Activated naive CD4-positive, alpha-beta T cell treated with anti-CD3 and anti-CD28 coated beads, Interleukin-2, amount 50 U/mL, for 24 hours (primary cell): ENCODE results near the gene SLC35E3.
A peak's percentile ranks its signal among the peaks of the same experiment; 100 is the strongest.

ENCODE experiments used
- H3K27ac Mint-ChIP-seq: one replicate; pipeline ENCODE4 v1.8.0; 2021; ENCODE audit warnings: mild to moderate bottlenecking, mixed read lengths
- H3K27me3 Mint-ChIP-seq: one replicate; pipeline ENCODE4 v1.8.0; 2021; ENCODE audit warnings: mixed read lengths
- H3K36me3 Mint-ChIP-seq: one replicate; pipeline ENCODE4 v1.8.0; 2021; ENCODE audit warnings: mixed read lengths
- H3K4me1 Mint-ChIP-seq: one replicate; pipeline ENCODE4 v1.8.0; 2021; ENCODE audit warnings: mixed read lengths
- H3K4me3 Mint-ChIP-seq: one replicate; pipeline ENCODE4 v1.8.0; 2021; ENCODE audit warnings: mild to moderate bottlenecking, mixed read lengths
- H3K9me3 Mint-ChIP-seq: one replicate; pipeline ENCODE4 v1.8.0; 2021; ENCODE audit warnings: mixed read lengths

SLC35E3 gene

DNA sequence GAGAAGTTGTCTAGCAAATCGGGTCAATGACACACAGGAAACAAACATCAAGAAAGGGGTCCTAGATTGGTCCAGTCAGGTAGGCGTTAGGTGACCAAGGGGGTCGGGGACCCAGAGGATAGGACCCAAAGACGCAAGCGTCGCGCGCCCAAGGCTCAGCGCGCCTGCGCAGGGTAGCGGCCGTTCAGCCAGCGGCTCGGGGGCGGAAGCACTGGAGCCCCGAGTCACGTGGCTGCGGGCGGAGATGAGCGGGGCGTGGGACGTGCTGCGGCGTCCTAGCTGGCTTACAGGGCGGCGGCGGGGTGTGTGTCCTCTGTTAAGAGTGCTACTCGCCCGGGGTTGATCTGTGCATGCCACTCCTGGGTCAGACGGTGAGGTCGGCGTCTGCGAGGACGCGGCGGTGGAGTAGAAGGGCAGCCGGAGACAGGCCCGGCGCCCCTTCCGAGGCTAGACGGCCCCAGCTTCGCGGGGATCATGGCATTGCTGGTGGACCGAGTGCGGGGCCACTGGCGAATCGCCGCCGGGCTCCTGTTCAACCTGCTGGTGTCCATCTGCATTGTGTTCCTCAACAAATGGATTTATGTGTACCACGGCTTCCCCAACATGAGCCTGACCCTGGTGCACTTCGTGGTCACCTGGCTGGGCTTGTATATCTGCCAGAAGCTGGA, at the start of gene SLC35E3:
Gene SLC35E3 (plus strand): TSS at position 273 of the 668 bp plus-strand sequence. CDS start 202 bp downstream, at position 475.
- H3K4me1 Mint-ChIP-seq: peaks cover 50% of the 10 kb centered on the region
- H3K27ac Mint-ChIP-seq: peak within 1 kb of the TSS; percentile 87
- peaks cover 2% of the 10 kb centered on the region for H3K36me3 Mint-ChIP-seq
- no peaks in the 10 kb centered on the region for H3K9me3 Mint-ChIP-seq
- H3K27me3 Mint-ChIP-seq: no peaks in the 10 kb centered on the region
- H3K4me3 Mint-ChIP-seq: peak within 1 kb of the TSS; percentile 95

DNA sequence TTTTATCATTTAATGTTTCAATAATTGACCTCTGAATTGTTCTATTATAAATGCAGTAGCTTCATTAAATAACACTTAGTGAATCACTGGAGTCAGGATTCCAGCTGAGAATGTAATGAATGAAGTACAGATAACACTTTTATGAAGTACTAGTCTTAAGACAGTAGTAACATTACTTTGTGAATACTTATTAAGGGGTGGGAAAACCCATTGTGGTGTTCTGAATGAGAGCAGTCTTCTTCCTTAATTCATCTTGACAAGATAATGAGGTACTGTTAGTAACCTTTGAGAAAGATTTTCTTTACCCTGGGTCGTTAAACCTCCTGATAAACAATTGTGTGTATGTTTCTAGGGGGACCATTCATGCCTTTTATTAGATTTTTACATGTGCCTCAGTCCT, 46.5 kb upstream of the SLC35E3 start:
- no peaks in the 10 kb centered on the region for H3K27me3 Mint-ChIP-seq
- H3K4me1 Mint-ChIP-seq: no peaks in the 10 kb centered on the region
- H3K9me3 Mint-ChIP-seq: no peaks in the 10 kb centered on the region
- H3K36me3 Mint-ChIP-seq: peaks cover 28% of the 10 kb centered on the region
- no peak overlapping the region for H3K27ac Mint-ChIP-seq
- no peak overlapping the region for H3K4me3 Mint-ChIP-seq

DNA sequence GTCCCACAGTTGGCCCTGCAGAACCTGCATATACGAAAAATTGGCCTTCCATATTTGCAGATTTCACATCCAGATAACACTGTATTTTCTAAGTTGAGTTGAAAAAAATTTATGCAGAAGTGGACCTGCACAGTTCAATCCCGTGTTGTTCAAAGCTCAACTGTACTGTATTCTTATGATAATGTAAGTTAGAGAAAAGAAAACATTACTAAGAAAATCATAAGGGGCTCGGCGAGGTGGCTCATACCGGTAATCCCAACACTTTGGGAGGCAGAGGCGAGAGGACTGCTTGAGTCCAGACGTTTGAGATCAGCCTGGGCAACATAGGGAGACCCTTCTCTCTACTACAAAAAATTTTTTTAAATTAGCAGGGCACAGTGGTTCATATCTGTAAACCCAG, 18.2 kb upstream of the SLC35E3 start:
- Mint-ChIP-seq H3K27ac (no peak overlapping the region), H3K9me3 (no peaks in the 10 kb centered on the region), H3K4me3 (no peak overlapping the region), H3K36me3 (peaks cover 23% of the 10 kb centered on the region), H3K4me1 (no peaks in the 10 kb centered on the region), H3K27me3 (no peaks in the 10 kb centered on the region)

GRCh38 chr12:68733661-68734071, 12.3 kb upstream of the SLC35E3 start:
- H3K36me3 Mint-ChIP-seq: peaks cover 12% of the 10 kb centered on the region

DNA sequence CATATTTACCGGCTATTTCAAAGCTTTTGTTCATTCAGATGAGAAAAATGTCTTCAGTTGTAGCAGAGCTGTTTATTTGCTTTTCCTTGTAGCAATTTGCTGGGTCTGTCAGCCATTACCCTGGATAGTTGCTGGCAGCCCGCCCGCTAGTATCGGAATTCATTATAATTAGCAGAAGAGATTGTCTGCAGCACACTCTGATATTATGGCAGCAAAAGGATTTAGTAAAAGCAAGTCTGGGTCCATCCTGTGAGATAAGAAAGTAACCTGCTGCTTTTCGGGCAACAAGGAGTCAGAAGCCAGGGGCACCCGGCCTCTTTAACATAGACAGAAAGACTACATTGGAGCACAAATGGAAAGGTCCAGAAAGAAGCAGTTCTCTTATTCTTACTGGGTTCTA, 6.1 kb upstream of the SLC35E3 start:
- Mint-ChIP-seq H3K27me3 (no peaks in the 10 kb centered on the region), H3K36me3 (peaks cover 15% of the 10 kb centered on the region)

More at GRCh38 chr12:68733661-68734071, 12.3 kb upstream of the SLC35E3 start:
- Mint-ChIP-seq H3K27ac (no peak overlapping the region), H3K27me3 (no peaks in the 10 kb centered on the region), H3K4me1 (no peaks in the 10 kb centered on the region), H3K4me3 (no peak overlapping the region), H3K9me3 (no peaks in the 10 kb centered on the region)

DNA sequence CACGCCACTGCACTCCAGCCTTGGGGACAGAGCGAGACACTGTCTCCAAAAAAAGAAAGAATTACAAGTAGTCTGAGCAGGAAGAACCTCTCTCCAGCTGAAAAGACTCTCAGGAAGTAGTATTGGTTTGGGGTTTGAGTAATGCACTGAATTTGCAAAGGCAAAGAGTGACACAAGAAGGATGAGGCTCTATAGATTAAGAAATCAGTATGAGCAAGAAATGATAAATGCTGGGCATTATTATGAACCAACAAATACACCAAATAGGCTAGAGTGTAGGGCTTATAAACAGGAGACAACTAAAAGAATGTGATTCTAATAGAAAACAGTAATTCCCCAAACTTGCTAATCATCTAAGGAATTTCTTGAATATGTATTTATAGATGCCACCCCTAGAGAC, 2.6 kb upstream of the SLC35E3 start:
- peaks cover 30% of the 10 kb centered on the region for H3K4me1 Mint-ChIP-seq
- peaks cover 11% of the 10 kb centered on the region for H3K36me3 Mint-ChIP-seq
- no peak overlapping the region for H3K4me3 Mint-ChIP-seq
- no peaks in the 10 kb centered on the region for H3K27me3 Mint-ChIP-seq
- H3K27ac Mint-ChIP-seq: no peak overlapping the region
- no peaks in the 10 kb centered on the region for H3K9me3 Mint-ChIP-seq

More for the DNA sequence above, 6.1 kb upstream of the SLC35E3 start:
- Mint-ChIP-seq H3K9me3 (no peaks in the 10 kb centered on the region), H3K4me3 (no peak overlapping the region), H3K4me1 (peaks cover 5% of the 10 kb centered on the region), H3K27ac (no peak overlapping the region)

- Mint-ChIP-seq H3K36me3 (peaks cover 3% of the 10 kb centered on the region), H3K27ac (peak overlapping the region; percentile 87), H3K9me3 (no peaks in the 10 kb centered on the region), H3K4me1 (peaks cover 50% of the 10 kb centered on the region), H3K4me3 (peak overlapping the region; percentile 95), H3K27me3 (no peaks in the 10 kb centered on the region)
Observed at GRCh38 chr12:68745376-68745903, 536 bp upstream of the SLC35E3 start.

DNA sequence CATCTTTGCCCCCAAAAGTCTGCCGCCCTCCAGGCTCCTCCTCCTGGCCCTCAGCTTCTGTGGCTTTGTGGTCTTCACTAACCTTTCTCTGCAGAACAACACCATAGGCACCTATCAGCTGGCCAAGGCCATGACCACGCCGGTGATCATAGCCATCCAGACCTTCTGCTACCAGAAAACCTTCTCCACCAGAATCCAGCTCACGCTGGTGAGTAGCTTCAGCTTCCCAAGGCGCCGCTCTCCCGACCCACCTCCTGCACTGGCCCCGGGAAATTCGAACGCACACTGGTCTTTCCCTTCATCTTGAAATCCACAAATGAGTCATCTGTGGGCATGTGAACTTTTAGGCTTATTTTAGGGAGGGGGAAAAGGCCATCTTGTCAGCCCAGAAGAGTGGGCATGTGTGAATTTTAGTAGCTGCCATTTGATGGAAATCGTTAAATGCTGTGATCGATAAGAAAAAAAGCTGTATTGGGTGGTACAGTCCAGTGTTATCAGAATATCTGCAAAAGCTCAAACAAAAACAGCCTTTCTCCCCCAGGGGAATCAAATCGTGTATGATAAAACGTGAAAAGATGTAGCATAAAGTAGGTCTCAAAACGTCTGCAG, 700 bp downstream of the SLC35E3 start:
- H3K4me1 Mint-ChIP-seq: peaks cover 50% of the 10 kb centered on the region
- peak overlapping the region; percentile 53 for H3K27ac Mint-ChIP-seq
- peak overlapping the region; percentile 95 for H3K4me3 Mint-ChIP-seq
- H3K36me3 Mint-ChIP-seq: peaks cover 2% of the 10 kb centered on the region
- no peaks in the 10 kb centered on the region for H3K27me3 Mint-ChIP-seq
- H3K9me3 Mint-ChIP-seq: no peaks in the 10 kb centered on the region

GRCh38 chr12:68749443-68749842, 3.5 kb downstream of the SLC35E3 start:
- Mint-ChIP-seq H3K27me3 (no peaks in the 10 kb centered on the region), H3K4me3 (no peak overlapping the region), H3K4me1 (peaks cover 45% of the 10 kb centered on the region), H3K9me3 (no peaks in the 10 kb centered on the region), H3K36me3 (peaks cover 8% of the 10 kb centered on the region), H3K27ac (no peak overlapping the region)

DNA sequence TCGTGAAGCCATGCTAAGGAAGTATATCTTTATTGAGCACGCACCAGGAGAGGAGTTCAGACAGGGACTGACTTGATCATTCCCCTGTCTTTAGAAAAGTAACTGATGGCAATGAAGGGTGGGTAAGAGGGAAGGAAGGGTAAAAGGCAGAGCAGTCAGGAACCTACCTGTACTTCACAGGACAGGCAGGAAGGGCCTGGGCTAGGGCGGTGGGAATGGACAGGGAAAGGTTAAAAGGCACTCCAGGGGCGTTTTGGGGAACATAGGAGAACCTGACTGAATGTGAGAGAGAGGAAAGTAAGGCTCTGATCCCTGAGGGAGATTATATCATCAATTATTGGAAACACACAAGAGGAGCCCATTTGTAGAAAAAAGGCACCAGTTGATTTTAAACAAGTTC, 3.9 kb downstream of the SLC35E3 start:
- peak overlapping the region; percentile 44 for H3K27ac Mint-ChIP-seq
- H3K9me3 Mint-ChIP-seq: no peaks in the 10 kb centered on the region
- H3K4me3 Mint-ChIP-seq: no peak overlapping the region
- peaks cover 45% of the 10 kb centered on the region for H3K4me1 Mint-ChIP-seq
- H3K27me3 Mint-ChIP-seq: no peaks in the 10 kb centered on the region
- H3K36me3 Mint-ChIP-seq: peaks cover 9% of the 10 kb centered on the region

- Mint-ChIP-seq H3K36me3 (peaks cover 10% of the 10 kb centered on the region), H3K9me3 (no peaks in the 10 kb centered on the region), H3K4me1 (peaks cover 41% of the 10 kb centered on the region), H3K4me3 (no peak overlapping the region), H3K27me3 (no peaks in the 10 kb centered on the region), H3K27ac (peak overlapping the region; percentile 44)
Observed at GRCh38 chr12:68750506-68750905, 4.5 kb downstream of the SLC35E3 start.

DNA sequence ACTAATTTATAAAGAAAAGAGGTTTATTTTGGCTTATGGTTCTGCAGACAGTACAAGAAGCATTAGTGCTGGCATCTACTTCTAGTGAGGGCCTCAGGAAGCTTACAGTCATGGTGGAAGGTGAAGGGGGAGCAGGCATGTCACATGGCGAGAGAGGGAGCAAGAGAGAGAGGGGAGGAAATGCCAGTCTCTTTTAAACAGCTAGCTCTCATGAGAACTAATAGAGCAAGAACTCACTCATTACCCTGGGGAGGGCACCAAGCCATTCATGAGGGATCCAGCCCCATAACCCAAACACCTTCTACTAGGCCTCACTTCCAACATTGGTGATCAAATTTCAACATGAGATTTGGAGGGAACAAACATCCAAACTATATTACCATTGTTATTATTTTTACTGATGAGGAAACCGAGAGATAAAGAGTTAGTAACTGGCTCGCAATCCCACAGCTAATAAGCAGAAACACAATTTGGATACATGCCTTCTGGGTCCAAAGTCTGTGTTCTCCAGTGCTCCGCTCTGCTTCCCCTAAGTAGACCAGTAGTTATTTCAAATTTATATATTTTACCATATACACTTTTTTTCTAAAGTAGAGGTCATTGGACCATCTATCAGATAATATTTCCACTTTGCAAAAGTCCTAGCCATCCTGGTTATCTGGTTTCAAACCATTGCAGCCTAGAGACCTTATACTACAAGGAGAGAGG, 9.7 kb downstream of the SLC35E3 start:
- Mint-ChIP-seq H3K36me3 (peaks cover 19% of the 10 kb centered on the region), H3K27ac (no peak overlapping the region), H3K9me3 (no peaks in the 10 kb centered on the region), H3K27me3 (no peaks in the 10 kb centered on the region), H3K4me1 (no peaks in the 10 kb centered on the region), H3K4me3 (no peak overlapping the region)

DNA sequence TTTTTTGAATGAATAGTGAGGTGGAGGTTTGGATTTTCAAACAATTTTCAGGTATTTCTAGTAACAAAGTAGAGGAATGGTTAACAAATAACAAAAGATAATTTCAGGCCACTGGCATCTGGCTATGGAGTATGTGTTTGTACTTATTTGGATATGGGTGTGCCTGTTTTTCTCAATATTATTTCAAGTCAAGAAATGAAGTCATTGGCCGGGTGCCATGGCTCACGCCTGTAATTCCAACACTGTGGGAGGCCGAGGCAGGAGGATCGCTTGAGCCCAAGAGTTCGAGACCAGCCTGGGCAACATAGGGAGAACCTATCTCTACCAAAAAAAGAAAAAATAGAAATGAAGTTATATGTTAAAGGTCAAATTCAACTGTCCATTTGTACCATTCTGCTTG, 13.9 kb downstream of the SLC35E3 start:
- no peaks in the 10 kb centered on the region for H3K27me3 Mint-ChIP-seq
- H3K27ac Mint-ChIP-seq: no peak overlapping the region
- H3K9me3 Mint-ChIP-seq: no peaks in the 10 kb centered on the region
- no peak overlapping the region for H3K4me3 Mint-ChIP-seq
- H3K36me3 Mint-ChIP-seq: peaks cover 22% of the 10 kb centered on the region
- peaks cover 3% of the 10 kb centered on the region for H3K4me1 Mint-ChIP-seq

DNA sequence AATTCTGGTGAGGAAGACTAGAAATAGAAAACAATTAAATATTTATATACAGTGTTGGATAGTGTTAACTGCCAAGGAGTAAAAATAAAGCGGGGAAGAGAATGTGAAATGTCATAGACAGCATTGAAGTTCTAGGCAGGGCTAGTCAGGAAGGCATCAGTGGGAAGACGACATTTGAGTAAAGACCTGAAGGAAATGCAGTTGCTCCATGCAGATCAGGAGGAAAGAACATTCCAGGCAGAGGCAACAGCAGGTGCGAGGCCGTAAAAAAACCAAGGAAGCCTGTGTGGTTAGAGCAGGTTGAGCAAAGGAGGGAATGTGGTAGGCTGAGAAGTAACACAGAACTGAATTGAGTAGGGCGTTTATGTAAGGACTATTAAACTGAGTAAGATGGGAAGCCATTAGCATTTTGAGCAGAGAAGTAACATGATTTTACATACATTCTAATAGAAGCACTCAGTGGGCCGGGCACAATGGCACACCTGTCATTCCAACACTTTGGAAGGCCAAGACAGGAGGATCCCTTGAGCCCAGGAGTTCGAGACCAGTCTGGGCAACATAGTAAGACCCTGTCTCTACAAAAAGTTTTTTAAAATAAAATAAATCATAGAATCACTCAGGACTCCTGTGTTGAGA, 14.9 kb downstream of the SLC35E3 start:
- peaks cover 18% of the 10 kb centered on the region for H3K36me3 Mint-ChIP-seq
- H3K4me3 Mint-ChIP-seq: no peak overlapping the region
- H3K27ac Mint-ChIP-seq: no peak overlapping the region
- H3K9me3 Mint-ChIP-seq: no peaks in the 10 kb centered on the region
- H3K27me3 Mint-ChIP-seq: no peaks in the 10 kb centered on the region
- peaks cover 3% of the 10 kb centered on the region for H3K4me1 Mint-ChIP-seq

DNA sequence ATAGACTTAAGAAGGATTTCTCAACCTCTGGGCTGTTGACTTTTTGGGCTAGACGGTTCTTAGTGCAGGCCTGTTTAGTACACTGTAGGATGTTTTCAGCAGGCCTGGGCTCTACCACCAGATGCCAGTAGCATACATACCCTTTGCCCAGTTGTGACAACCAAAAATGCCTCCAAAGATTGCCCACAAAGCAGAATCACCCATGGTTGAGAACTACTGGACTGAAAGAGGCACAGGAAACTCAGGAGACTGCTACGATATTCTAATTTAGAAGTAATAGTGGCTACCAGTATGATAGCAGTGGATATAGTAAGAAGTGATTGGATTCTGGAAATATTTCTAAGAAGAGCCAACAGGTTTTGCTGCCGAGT, 15.5 kb downstream of the SLC35E3 start:
- Mint-ChIP-seq H3K4me3 (no peak overlapping the region), H3K36me3 (peaks cover 14% of the 10 kb centered on the region), H3K4me1 (peaks cover 3% of the 10 kb centered on the region), H3K27ac (peak overlapping the region; percentile 57), H3K27me3 (no peaks in the 10 kb centered on the region), H3K9me3 (no peaks in the 10 kb centered on the region)
